HEK293T (cell line): ENCODE data around the gene JMJD7.

Experiments
- BHLHE40 ChIP-seq: fragments of 450-650 bp; IDR thresholded peaks from 2 replicates; pipeline ENCODE4 v1.6.1; 2016; ENCODE audit warnings: mild to moderate bottlenecking, moderate library complexity, borderline replicate concordance
- CTBP1 ChIP-seq: fragments of 450-650 bp; IDR thresholded peaks from 2 replicates; pipeline ENCODE4 v1.6.1; 2016; ENCODE audit warnings: borderline replicate concordance
- ELF4 ChIP-seq: fragments of 450-650 bp; IDR thresholded peaks from 2 replicates; pipeline ENCODE4 v1.6.1; 2017; ENCODE audit warnings: antibody characterized with exemption
- FOXA1 ChIP-seq: fragments of 450-650 bp; IDR thresholded peaks from 2 replicates; pipeline ENCODE4 v1.6.1; 2016; ENCODE audit warnings: mild to moderate bottlenecking
- FOXK2 ChIP-seq: fragments of 450-650 bp; IDR thresholded peaks from 2 replicates; pipeline ENCODE4 v1.6.1; 2016; ENCODE audit warnings: mild to moderate bottlenecking
- FOXM1 ChIP-seq: fragments of 450-650 bp; IDR thresholded peaks from 2 replicates; pipeline ENCODE4 v1.6.1; 2017; ENCODE audit warnings: mild to moderate bottlenecking, borderline replicate concordance
- LEF1 ChIP-seq: fragments of 450-650 bp; IDR thresholded peaks from 2 replicates; pipeline ENCODE4 v1.6.1; 2017; ENCODE audit warnings: mild to moderate bottlenecking, borderline replicate concordance
- NFRKB ChIP-seq: fragments of 450-650 bp; IDR thresholded peaks from 2 replicates; pipeline ENCODE4 v1.6.1; 2016; ENCODE audit warnings: mild to moderate bottlenecking, moderate library complexity
- SP1 ChIP-seq: fragments of 450-650 bp; IDR thresholded peaks from 2 replicates; pipeline ENCODE4 v1.6.1; 2017
- SUZ12 ChIP-seq: fragments of 450-650 bp; IDR thresholded peaks from 2 replicates; pipeline ENCODE4 v1.6.1; 2016; ENCODE audit warnings: mild to moderate bottlenecking
- TARDBP ChIP-seq: fragments of 450-650 bp; IDR thresholded peaks from 2 replicates; pipeline ENCODE4 v1.6.1; 2016
- ZNF384 ChIP-seq: fragments of 450-650 bp; IDR thresholded peaks from 2 replicates; pipeline ENCODE4 v1.6.1; 2016

- TF ChIP-seq TARDBP (no peak), FOXA1 (no peak), ZNF384 (no peak), SP1 (no peak), SUZ12 (no peak), FOXM1 (no peak), BHLHE40 (no peak), FOXK2 (no peak), ELF4 (no peak), LEF1 (no peak), NFRKB (no peak), CTBP1 (no peak)
These were observed 12.0 kb downstream of the JMJD7 start for GRCh38 chr15:41839781-41840491.
